HG03066 (cell line): Measurements from ENCODE around the gene ANKRD36B.
"Not testable (repeated sequence)": the region's sequence is repeated elsewhere in the genome, so short reads cannot be mapped to it uniquely, and the experiment has no call there.

ENCODE experiments used
- ATAC-seq: cut with Tn5 transposase; IDR thresholded peaks from one replicate; pipeline ENCODE4 v1.9.1; 2021; ENCODE audit warnings: low read depth; ENCODE audit not compliant: unreplicated experiment

Gene ANKRD36B

DNA sequence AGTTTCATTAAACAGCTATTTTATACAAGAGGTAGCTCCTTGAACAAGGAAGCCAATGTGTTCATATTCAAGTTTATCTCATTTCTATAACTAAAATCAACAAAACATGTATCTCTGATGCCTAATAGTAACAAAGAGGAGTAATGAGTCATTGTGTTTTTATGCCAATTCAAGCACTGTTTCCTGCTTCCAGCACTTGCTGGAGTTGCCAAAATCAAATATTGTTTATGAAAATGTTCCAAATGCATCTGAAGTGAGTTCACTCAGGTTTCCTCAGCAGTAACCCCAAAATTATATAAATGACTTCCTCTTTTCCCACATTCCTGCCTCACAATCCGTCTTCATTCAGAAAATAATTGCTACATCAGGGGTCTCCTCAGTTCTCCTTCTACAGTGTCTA is 39.2 kb downstream of the ANKRD36B start:
- ATAC-seq, result not testable (repeated sequence)

DNA sequence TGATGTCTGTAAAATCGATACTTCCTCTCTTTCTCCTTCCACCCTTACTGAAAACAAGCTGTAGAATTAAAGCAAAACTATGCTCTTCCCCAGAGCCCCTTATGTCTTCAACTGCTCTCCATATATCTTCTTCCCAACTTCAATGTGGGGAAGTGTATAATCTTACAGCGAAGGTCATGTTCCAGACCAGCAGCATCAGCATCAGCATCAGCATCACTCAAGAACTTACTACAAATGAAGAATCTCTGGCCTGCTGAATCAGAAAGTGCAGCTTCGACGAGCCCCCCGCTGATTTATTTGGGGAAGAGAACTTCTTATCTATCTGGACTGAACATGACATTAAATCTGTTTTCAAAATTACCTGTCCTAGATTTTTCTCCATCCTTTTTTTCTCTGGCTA is 40.6 kb downstream of the ANKRD36B start:
- ATAC-seq, result not testable (repeated sequence)

DNA sequence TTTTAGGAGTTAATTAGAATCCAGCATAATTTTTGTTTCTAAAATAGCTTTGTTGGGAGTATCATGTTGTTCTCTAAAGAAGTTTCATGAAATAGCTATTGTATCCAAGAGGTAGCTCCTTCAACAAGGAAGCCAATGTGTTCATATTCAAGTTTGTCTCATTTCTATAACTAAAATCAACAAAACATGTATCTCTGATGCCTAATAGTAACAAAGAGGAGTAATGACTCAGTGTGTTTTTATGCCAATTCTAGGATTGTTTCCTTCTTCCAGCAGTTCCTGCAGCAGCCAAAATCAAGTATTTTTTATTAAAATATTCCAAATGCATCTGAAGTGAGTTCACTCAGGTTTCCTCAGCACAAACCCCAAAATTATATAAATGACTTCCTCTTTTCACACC is 41.1 kb downstream of the ANKRD36B start:
- ATAC-seq, result not testable (repeated sequence)

DNA sequence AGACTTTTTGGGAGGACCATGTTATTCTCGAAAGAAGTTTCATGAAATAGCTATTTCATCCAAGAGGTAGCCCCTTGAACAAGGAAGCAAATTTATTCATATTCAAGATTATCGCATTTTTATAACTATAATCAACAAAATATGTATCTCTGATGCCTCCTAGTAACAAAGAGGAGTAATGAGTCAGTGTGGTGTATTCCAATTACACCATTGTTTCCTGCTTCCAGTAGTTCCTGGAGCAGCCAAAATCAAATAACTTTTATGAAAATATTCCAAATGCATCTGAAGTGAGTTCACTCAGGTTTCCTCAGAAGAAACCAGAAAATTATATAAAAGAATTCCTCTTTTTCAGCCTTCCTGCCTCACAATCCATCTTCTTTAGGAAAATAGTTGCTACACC is 43.0 kb downstream of the ANKRD36B start:
- no peak for ATAC-seq

DNA sequence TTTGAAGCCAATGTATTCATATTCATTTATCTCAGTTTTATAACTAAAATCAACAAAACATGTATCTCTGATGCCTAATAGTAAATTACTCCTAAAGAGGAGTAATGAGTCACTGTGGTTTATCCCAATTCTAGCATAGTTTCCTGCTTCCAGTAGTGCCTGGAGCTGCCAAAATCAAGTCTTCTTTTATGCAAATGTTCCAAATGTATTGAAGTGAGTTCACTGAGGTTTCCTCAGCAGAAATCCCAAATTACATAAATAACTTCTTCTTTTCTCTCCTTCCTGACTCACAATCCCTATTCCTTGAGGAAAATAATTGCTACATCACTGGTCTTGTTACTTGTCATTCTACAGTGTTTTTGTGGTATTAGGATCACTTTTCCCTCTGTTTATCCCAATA is 44.8 kb downstream of the ANKRD36B start:
- ATAC-seq, result not testable (repeated sequence)

DNA sequence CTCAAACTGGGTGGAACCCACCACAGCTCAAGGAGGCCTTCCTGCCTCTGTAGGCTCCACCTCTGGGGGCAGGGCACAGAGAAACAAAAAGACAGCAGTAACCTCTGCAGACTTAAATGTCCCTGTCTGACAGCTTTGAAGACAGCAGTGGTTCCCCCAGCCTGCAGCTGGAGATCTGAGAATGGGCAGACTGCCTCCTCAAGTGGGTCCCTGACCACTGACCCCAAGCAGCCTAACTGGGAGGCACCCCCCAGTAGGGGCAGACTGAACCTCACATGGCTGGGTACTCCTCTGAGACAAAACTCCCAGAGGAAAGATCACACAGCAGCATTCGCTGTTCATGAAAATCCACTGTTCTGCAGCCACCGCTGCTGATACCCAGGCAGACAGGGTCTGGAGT is 63.8 kb downstream of the ANKRD36B start:
- ATAC-seq, result not testable (repeated sequence)

DNA sequence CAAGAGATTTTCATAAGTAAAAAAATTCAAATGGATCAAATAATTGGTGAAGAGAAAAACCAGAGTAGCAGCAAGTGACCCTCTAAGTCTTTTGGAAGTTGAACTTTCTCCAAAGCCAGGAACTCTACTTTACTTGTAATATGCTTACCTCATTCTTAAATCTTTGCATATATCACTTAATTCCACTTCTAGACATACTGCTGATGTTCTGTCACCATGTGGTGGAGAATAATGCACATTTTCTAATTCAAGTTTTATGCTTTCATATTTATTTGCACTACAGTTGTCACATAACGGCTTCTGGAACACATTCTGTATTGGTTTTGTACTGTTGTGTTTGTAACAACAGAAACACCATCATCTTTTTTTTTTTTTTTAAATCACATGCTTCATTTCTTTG is 65.9 kb downstream of the ANKRD36B start:
- not testable (repeated sequence) for ATAC-seq

DNA sequence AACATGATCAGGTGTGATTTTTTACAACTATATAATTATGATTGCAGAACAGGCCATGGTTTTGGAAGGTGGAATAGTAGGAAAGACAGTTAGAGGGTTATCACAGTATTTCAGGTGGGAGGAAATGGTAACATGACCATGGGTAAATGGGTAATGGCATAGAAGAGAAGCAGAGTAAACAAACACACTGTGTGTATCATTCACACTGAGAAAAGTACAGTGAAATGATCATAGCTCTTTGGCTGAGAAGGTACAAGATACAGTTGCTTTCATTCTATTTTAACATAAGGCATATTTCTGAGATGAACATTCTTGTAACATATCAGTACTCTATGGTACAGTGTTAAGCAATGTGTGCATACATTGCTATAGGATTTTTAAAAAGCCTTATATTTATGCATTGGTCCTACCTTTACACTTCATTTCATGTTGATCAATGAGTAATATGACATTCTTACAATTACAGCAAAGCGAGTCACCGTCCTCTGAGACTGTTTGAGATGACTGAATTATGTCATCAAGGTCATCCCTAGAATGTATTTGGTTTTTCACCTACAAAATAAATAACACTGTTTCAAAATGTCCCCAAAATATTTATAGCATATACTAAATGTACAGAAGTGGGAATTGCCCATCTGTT is 66.6 kb downstream of the ANKRD36B start:
- not testable (repeated sequence) for ATAC-seq

DNA sequence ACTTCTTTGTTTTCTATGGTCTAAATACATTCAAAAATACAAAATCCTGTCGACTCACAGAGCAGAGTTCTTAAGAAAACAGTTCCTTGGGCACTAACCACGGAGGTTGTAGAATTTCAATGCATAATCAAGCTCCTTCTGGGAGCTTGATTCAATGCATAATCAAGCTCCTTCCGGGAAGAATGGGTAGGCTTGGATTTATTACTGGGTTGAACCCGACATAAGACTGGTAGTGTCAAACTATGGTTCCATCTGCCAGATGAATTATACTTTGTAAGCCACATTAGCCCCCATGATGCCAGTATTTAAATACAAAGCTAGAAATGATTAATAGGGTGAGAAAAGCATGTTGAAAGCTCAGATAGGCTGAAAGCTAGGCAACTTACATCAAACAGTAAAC is 94.0 kb downstream of the ANKRD36B start:
- not testable (repeated sequence) for ATAC-seq

DNA sequence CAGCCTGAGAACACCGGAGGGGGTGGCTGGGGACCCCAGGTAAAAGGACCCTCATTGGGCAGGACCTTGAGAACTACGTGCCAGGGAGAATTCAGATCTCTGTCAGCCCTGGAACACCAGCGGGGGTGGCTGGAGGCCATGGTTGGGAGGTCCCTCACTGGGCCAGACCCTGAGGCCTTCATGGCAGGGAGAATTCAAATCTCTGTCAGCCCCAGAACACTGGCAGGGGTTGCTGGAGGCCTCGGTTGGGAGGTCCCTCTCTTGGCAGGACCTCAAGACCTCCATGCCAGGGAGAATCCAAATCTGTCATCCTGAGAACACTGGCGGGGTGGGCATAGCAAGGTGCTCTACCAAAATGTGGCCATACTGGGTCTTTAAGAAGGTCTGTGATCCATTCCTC is 99.5 kb downstream of the ANKRD36B start:
- not testable (repeated sequence) for ATAC-seq
